ENCODE measurements around the gene PIKFYVE.

PIKFYVE gene

GRCh38 chr2:208279236-208279635, 13.2 kb downstream of the PIKFYVE start:
- DNase-seq: no peak
- intact Hi-C loops (cut with DNase I; ENCODE audit: low total_unique reads): no loop called here
- H3K9me3 ChIP-seq: no peaks in the 10 kb centered on the region
- no peak for TF ChIP-seq CTCF (IDR thresholded peaks at IDR 0.05)
- H3K4me1 ChIP-seq: no peaks in the 10 kb centered on the region
- H3K4me3 ChIP-seq: no peak overlapping the region
- H3K27ac ChIP-seq: no peak overlapping the region
- no peaks in the 10 kb centered on the region for H3K27me3 ChIP-seq
- H3K36me3 ChIP-seq: peaks cover 46 to 89% (median 63%) of the 10 kb centered on the region in 3 donors

- intact Hi-C loops (cut with DNase I; ENCODE audit: low total_unique reads): loop anchor here (10.0 kb wide), 1 partner anchor 65 kb away; no protein-coding TSS in a partner anchor
- Histone ChIP-seq H3K9me3 (no peaks in the 10 kb centered on the region), H3K27ac (no peak overlapping the region), H3K4me1 (no peaks in the 10 kb centered on the region), H3K36me3 (peaks cover 52 to 87% (median 58%) of the 10 kb centered on the region in 3 donors), H3K27me3 (no peaks in the 10 kb centered on the region), H3K4me3 (no peak overlapping the region)
- DNase-seq: no peak
- TF ChIP-seq CTCF (IDR thresholded peaks at IDR 0.05): no peak
These were observed 14.2 kb downstream of the PIKFYVE start for GRCh38 chr2:208280234-208280633.

GRCh38 chr2:208280933-208281332, 14.9 kb downstream of the PIKFYVE start:
- H3K9me3 ChIP-seq: no peaks in the 10 kb centered on the region
- no peak overlapping the region for H3K27ac ChIP-seq
- no peaks in the 10 kb centered on the region for H3K27me3 ChIP-seq
- no peaks in the 10 kb centered on the region for H3K4me1 ChIP-seq
- H3K4me3 ChIP-seq: no peak overlapping the region
- intact Hi-C loops (cut with DNase I; ENCODE audit: low total_unique reads): loop anchor here (10.0 kb wide), 1 partner anchor 64 kb away; no protein-coding TSS in a partner anchor
- no peak for TF ChIP-seq CTCF (IDR thresholded peaks at IDR 0.05)
- no peak for DNase-seq
- H3K36me3 ChIP-seq: peaks cover 50 to 87% (median 58%) of the 10 kb centered on the region in 3 donors

- Histone ChIP-seq H3K4me3 (no peak overlapping the region), H3K9me3 (no peaks in the 10 kb centered on the region), H3K27me3 (no peaks in the 10 kb centered on the region), H3K36me3 (peaks cover 51 to 89% (median 54%) of the 10 kb centered on the region in 3 donors), H3K27ac (no peak overlapping the region), H3K4me1 (no peaks in the 10 kb centered on the region)
- TF ChIP-seq CTCF (IDR thresholded peaks at IDR 0.05): no peak
- no peak for DNase-seq
- intact Hi-C loops (cut with DNase I; ENCODE audit: low total_unique reads): loop anchor here (10.0 kb wide), 1 partner anchor 59 kb away; no protein-coding TSS in a partner anchor
These were observed 19.8 kb downstream of the PIKFYVE start for GRCh38 chr2:208285853-208286252.

GRCh38 chr2:208294482-208295024, 28.5 kb downstream of the PIKFYVE start:
- TF ChIP-seq CTCF (IDR thresholded peaks at IDR 0.05): no peak

More at GRCh38 chr2:208294482-208295024, 28.5 kb downstream of the PIKFYVE start:
- no peak overlapping the region for H3K27ac ChIP-seq
- H3K36me3 ChIP-seq: peaks cover 42 to 67% (median 56%) of the 10 kb centered on the region in 3 donors
- DNase-seq: no peak
- no peaks in the 10 kb centered on the region for H3K4me1 ChIP-seq
- no peaks in the 10 kb centered on the region for H3K9me3 ChIP-seq
- H3K4me3 ChIP-seq: no peak overlapping the region
- no peaks in the 10 kb centered on the region for H3K27me3 ChIP-seq
- intact Hi-C loops (cut with DNase I; ENCODE audit: low total_unique reads): no loop called here
